ENCODE measurements around the gene ZMAT3. TPM values are rescaled to one million over a fixed set of nuclear protein-coding genes. Genes with fewer than 3 reads are reported as not detected.

The ZMAT3 gene
- total and polyA plus RNA-seq, 7 donors = 2.4 to 16.9 (median 12.4) TPM

DNA sequence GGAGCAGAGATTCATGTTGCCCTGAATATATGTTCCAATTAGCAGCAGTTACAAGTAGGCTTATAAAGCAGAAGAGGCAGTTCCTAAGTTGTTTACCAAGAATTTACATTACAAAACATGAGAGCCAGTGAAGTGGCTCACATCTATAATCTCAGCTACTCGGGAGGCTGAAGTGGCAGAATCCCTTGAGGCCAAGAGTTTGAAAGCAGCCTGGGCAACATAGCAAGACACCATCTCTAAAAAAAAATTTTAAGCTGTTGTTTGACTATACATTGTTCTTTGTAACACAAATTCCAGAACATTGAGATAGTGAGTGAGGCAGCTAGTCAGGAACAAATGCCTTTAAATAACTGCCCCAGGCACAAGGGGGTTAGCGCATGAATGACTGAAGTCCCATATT lies 10.3 kb upstream of the ZMAT3 start:
- DNase-seq = no peak
- Histone ChIP-seq H3K36me3 (no peaks in the 10 kb centered on the region), H3K27ac (no peak overlapping the region), H3K9me3 (no peaks in the 10 kb centered on the region), H3K27me3 (no peaks in the 10 kb centered on the region), H3K4me3 (no peak overlapping the region), H3K4me1 (no peaks in the 10 kb centered on the region)
- no peak for TF ChIP-seq POLR2AphosphoS5 (IDR thresholded peaks at IDR 0.05)
- TF ChIP-seq, protein P1, sequence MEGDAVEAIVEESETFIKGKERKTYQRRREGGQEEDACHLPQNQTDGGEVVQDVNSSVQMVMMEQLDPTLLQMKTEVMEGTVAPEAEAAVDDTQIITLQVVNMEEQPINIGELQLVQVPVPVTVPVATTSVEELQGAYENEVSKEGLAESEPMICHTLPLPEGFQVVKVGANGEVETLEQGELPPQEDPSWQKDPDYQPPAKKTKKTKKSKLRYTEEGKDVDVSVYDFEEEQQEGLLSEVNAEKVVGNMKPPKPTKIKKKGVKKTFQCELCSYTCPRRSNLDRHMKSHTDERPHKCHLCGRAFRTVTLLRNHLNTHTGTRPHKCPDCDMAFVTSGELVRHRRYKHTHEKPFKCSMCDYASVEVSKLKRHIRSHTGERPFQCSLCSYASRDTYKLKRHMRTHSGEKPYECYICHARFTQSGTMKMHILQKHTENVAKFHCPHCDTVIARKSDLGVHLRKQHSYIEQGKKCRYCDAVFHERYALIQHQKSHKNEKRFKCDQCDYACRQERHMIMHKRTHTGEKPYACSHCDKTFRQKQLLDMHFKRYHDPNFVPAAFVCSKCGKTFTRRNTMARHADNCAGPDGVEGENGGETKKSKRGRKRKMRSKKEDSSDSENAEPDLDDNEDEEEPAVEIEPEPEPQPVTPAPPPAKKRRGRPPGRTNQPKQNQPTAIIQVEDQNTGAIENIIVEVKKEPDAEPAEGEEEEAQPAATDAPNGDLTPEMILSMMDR (IDR thresholded peaks at IDR 0.05) = no peak
- TF ChIP-seq EP300 (IDR thresholded peaks at IDR 0.05) = no peak
- no peak for TF ChIP-seq POLR2A (IDR thresholded peaks at IDR 0.05)
- 78 to 81% methylated on average over 2 of the region's 2 CpGs for WGBS, 2 donors
- intact Hi-C loops (cut with DNase I) = no loop called here

DNA sequence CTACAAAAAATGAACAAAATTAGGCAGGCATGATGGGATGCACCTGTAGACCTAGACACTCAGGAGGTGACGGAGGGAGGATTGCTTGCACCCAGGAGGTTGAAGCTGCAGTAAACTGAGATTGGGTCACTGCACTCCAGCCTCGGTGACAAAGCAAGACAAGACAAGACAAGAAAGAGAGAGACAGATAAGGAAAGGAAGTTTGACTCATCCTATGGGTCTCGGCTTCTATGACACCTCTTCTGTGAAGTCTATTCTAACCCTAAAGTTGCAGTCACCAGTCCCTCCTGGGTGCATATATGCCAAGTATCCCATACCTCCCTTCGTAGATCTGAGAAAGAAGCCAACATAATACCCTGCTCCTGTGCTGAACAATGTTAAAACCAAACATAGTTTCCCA lies 7.9 kb upstream of the ZMAT3 start:
- H3K27me3 ChIP-seq = no peaks in the 10 kb centered on the region
- WGBS, 2 donors = 91 to 94% methylated on average over 4 of the region's 4 CpGs
- H3K9me3 ChIP-seq = no peaks in the 10 kb centered on the region
- no peaks in the 10 kb centered on the region for H3K36me3 ChIP-seq
- no peak overlapping the region for H3K27ac ChIP-seq
- no peak overlapping the region for H3K4me3 ChIP-seq
- no peaks in the 10 kb centered on the region for H3K4me1 ChIP-seq
- TF ChIP-seq POLR2AphosphoS5 (IDR thresholded peaks at IDR 0.05) (no peak), EP300 (IDR thresholded peaks at IDR 0.05) (no peak)
- intact Hi-C loops (cut with DNase I) = loop anchor here (10.0 kb wide), 1 partner anchor 245 kb away; the partner anchor contains the start of gene ZNF639
- DNase-seq = no peak

DNA sequence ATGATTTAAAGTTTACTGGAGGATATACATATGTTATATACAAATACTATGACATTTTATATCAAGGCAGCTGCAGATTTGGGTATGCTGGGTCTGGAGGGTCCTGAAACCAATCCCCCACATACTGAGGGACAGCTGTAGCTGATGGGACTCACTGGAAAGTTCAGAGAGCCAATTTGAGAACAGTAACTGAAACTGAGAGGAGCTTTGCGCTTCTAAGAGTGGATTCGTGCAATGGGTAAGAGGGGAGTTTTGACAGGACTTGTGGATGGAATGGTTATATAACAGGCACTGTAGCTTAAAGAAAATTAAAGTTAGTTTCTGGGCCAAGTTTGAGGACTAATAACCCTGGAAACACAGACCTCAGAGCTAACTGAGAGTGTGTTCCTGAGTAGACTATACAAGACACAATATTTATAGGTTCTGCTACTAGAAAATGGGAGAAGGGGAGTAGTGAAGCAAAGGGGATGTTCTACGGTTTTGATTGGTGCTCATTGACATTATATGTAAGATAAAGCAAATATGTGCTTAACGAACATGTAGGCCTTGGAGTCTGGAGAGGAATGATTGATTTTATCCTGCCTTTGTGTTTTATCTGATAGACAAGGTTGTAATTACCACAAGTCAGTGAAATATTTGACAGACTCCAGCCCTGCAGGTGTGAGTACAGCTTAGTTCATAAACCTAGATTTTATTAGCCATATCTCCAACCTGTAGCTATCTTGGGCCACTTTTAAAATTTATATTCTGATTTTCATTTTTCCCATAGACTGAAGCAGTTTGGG lies 4.8 kb upstream of the ZMAT3 start:
- Histone ChIP-seq H3K27ac (no peak overlapping the region), H3K9me3 (no peaks in the 10 kb centered on the region), H3K4me1 (peaks cover 0 to 6% (median 5%) of the 10 kb centered on the region in 4 donors), H3K27me3 (no peaks in the 10 kb centered on the region), H3K4me3 (no peak overlapping the region), H3K36me3 (no peaks in the 10 kb centered on the region)
- intact Hi-C loops (cut with DNase I) = loop anchor here (10.0 kb wide), 1 partner anchor 248 kb away; the partner anchor contains the start of gene ZNF639
- DNase-seq = no peak
- WGBS, 2 donors = 50 to 73% methylated on average over 4 of the region's 4 CpGs
- TF ChIP-seq POLR2A (IDR thresholded peaks at IDR 0.05) (no peak), POLR2AphosphoS5 (IDR thresholded peaks at IDR 0.05) (no peak), EP300 (IDR thresholded peaks at IDR 0.05) (no peak)
- TF ChIP-seq, protein P1 (IDR thresholded peaks at IDR 0.05) = no peak

DNA sequence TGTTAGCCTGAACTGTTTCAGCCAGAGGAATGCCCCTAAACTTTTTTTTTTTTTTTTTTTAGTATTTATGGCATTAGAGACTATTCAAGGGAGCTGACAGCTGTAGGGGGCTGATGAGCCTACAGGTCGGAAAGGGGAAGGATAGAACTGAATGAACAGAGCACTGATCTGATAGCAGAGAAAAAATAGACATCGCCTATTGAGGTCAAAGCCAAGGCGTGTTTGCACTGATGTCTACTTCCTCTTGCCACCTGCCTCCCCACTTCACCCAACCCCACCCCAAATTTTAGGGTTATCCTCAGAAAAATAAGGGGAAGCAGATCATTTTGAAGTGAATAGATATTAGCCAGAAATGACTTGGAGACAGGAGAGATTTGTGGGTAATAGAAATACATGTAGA lies 3.0 kb upstream of the ZMAT3 start:
- H3K4me1 ChIP-seq = peaks cover 0 to 19% (median 17%) of the 10 kb centered on the region in 4 donors
- 55 to 79% methylated on average over 3 of the region's 3 CpGs for WGBS, 2 donors
- intact Hi-C loops (cut with DNase I) = loop anchor here (5.0 to 10.0 kb wide), 2 partner anchors 73 to 250 kb away; partner anchors contain the start of genes PIK3CA and ZNF639

DNA sequence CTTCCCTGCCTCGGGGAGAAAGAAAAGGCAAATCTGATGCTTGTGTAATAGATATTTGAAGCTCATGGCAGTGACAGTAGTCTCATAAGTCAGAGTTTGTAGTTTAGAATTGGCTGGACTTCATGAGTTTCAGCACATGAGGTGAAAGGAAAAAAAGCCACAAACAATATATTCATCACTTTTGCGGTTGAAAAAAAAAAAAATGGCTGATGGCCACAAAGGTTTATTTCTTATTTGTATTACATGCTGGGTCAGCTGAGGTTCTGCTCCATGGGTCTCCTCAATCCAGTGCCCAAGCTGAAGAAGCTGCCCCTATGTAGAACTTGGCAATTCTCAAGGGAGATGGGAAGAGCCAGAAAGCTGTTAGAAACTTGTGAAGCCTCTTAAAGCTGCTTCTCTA lies 2.2 kb upstream of the ZMAT3 start:
- H3K36me3 ChIP-seq = no peaks in the 10 kb centered on the region
- 91 to 93% methylated on average over 2 of the region's 2 CpGs for WGBS, 2 donors
- peaks cover 0 to 23% (median 18%) of the 10 kb centered on the region in 4 donors for H3K4me1 ChIP-seq
- no peak for DNase-seq
- no peaks in the 10 kb centered on the region for H3K9me3 ChIP-seq
- intact Hi-C loops (cut with DNase I) = loop anchor here (5.0 to 10.0 kb wide), 2 partner anchors 73 to 251 kb away; partner anchors contain the start of genes PIK3CA and ZNF639
- H3K4me3 ChIP-seq = no peak overlapping the region
- no peak overlapping the region for H3K27ac ChIP-seq
- TF ChIP-seq EP300 (IDR thresholded peaks at IDR 0.05) (no peak), POLR2A (IDR thresholded peaks at IDR 0.05) (no peak), POLR2AphosphoS5 (IDR thresholded peaks at IDR 0.05) (no peak)
- TF ChIP-seq, protein P1 (IDR thresholded peaks at IDR 0.05) = no peak
- H3K27me3 ChIP-seq = no peaks in the 10 kb centered on the region

More for the DNA sequence above, 3.0 kb upstream of the ZMAT3 start:
- H3K27me3 ChIP-seq = no peaks in the 10 kb centered on the region
- H3K27ac ChIP-seq = no peak overlapping the region
- TF ChIP-seq, protein P1 (IDR thresholded peaks at IDR 0.05) = no peak
- TF ChIP-seq POLR2AphosphoS5 (IDR thresholded peaks at IDR 0.05) (no peak), EP300 (IDR thresholded peaks at IDR 0.05) (no peak), POLR2A (IDR thresholded peaks at IDR 0.05) (no peak)
- DNase-seq = no peak
- no peaks in the 10 kb centered on the region for H3K9me3 ChIP-seq
- no peaks in the 10 kb centered on the region for H3K36me3 ChIP-seq
- H3K4me3 ChIP-seq = no peak overlapping the region
